ENCODE results near the gene GFM2.
"Not testable (repeated sequence)": the region's sequence is repeated elsewhere in the genome, so short reads cannot be mapped to it uniquely, and the experiment has no call there.

Gene GFM2

DNA sequence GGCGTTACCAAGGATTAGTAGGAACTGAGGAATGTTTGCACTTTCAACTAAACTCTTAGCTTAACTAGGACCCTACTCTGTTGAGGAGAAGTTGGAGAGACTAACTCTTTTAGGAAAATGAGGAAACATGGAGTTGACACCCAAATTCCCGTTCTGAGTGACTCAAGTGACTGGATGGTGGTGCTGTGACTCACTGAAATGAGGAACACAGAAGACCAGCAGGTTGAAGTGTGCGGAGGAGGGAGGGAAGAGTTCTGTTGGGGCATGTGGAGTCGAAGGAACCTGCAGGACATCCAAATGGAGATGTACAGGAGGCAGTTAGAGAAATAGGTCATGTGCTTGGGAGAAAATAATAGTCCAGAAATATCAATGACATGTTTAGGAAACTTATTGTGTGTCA, 73.7 kb downstream of the GFM2 start:
- DNase-seq (ENCODE audit: low read depth), result no peak

DNA sequence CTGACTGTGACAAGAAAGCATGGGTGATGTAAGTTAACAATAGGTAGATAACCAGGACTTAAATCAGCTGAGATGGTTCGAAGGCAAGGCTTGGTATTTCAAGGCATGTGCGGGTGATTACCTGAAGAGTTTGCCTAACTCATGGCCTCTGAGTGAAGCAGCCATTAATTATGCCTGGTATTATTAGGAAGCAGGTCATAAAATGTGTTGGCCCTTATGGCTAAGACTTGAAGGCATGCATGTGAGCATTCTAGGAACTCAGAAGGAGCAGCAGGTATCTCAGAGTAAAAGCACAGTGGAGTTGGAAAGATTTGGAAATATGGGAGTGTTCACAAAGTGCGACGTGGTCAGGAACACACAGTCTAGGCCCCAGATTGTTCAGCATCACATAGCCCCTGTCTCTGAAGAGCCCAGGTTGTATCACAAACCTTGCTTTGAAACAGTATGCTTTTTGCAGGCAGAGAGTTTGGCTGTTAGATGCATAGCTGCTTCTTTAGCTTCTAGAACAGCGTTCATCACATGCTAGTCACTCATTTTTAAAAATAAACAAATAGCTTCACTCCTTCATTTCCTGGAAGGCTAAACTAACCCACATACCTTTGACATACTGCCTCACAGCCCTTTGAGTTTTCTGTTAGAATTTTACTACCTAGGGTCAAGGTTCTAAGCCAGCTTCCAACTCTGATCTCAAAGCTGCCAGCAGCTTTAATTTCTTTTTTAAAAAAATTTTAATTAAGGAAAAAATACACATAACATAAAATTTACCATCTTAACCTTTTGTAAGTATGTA, 79.8 kb downstream of the GFM2 start:
- DNase-seq (ENCODE audit: low read depth), result no peak

DNA sequence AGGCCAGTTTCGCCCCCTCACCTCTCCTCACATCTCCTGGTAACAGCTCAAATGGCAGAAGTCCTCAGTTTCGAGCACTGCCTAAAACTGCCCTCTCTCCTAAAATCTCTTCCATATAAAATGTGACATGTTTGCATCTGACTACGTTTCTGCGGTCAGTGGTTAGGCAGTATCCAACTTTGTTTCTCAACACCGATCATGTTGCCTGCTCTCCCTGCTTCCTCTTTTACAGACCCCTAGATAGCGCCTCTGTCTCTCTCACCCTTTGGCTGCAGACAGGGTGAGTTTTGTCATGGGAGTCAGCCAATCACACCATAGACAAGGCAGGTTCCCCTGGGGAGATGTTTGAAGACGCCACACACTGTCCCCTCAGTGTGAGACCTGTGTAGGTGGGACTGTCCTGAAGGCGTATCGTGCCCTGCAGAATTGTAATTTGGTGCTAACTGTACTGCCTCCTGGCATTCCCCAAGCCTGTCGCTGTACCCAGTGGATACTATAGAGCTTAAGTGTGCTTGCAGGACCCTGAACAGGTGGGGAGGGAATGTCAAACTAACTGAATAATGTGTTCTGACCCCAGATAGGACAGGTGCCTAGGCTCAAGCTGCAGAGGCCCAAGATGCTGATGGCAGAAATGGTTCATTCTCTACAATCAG, 80.8 kb downstream of the GFM2 start:
- DNase-seq (ENCODE audit: low read depth), result no peak

DNA sequence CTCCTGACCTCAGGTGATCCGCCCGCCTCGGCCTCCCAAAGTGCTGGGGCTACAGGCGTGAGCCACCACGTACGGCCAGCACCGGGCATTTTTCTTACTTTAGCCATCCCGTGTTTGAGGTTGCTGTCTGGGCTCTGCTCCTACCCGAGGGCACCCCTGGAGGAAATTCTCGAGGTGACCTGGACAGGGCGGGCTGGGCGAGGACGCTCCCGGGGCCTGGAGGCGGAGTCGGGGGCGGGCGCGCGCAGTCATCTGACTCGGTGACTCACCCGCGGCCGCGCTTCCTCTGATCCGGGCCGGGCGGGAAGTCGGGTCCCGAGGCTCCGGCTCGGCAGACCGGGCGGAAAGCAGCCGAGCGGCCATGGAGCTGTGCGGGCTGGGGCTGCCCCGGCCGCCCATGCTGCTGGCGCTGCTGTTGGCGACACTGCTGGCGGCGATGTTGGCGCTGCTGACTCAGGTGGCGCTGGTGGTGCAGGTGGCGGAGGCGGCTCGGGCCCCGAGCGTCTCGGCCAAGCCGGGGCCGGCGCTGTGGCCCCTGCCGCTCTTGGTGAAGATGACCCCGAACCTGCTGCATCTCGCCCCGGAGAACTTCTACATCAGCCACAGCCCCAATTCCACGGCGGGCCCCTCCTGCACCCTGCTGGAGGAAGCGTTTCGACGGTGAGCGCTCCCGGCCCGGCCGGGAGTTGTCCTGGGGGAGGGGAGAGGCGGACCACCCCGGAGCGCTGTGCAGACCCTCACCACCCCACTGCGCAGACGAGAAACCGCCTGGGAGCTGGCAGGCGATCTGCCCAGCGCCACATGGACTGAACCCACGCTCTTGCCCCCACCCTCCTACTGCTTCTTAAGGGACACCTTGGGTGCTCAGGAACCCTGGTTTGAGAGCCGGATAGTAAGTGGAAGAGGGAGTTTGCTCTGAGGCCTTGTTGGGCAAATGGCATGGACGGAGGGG, 81.7 kb downstream of the GFM2 start, which contains the start of gene HEXB:
HEXB (plus strand) TSS at position 334 of the 952 bp plus-strand sequence; CDS start at position 362, 28 bp downstream.
- DNase-seq (ENCODE audit: low read depth), result peak; percentile 76

DNA sequence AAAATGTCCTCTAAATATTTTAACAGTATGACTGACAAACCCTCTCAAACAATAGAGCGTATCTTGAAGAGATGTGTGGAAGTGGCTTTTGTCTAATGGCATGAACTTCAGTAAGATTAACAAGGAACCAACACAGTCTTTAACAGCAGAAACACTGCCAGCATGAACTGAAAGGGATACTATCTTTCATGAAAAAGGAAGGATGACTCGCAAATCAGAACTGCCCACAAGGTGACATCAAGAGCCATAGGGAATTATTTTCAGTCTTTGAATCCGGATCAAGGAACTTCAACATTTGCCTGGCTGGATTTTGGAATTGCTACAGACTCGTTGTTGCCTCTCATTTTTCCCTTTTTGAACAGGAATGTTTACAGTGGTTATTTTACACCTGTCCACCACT, 87.0 kb downstream of the GFM2 start:
- DNase-seq (ENCODE audit: low read depth), result no peak

DNA sequence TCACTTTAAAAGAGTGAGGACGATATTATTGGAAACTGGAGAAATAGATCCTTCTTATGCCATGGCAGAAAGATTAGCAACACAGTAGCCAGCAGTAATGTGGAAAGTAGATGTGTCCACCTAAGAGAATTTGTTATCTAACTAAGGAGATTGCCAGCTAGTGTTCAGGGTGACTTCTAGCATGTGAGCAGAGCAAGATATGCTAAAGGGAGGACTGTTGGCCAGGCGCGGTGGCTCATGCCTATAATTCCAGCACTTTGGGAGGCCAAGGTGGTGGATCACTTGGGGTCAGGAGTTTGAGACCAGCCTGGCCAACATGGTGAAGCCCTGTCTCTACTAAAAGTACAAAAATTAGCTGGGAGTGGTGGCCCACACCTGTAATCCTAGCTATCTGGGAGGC, 87.6 kb downstream of the GFM2 start:
- not testable (repeated sequence) for DNase-seq (ENCODE audit: low read depth)

DNA sequence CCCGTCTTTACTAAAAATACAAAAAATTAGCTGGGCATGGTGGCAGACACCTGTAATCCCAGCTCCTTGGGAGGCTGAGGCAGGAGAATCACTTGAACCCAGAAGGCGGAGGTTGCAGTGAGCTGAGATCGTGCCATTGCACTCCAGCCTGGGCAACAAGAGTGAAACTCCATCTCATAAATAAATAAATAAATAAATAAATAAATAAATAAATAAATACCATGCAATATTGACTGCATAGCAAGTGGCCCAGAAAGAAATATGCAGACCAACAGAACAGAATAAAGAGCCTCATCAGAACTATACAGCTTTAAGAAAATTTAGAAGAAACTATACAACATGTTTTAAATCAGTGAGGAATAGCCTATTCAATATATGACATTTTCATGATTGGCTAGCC, 88.8 kb downstream of the GFM2 start:
- DNase-seq (ENCODE audit: low read depth), result not testable (repeated sequence)

DNA sequence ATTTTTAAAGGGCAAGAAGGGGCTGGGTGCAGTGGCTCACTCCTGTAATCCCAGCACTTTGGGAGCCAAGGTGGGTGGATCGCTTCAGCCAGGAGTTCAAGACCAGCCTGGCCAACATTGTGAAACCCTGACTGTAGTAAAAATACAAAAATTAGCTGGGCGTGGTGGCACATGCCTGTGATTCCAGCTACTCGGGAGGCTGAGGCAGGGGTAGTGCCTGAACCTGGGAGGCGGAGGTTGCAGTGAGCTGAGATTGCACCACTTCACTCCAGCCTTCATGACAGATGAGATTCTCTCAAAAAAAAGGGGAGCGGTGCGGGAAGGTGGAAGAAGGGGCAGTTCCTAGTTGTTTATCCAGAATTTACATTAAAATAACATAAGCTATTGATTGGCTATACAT, 90.5 kb downstream of the GFM2 start:
- not testable (repeated sequence) for DNase-seq (ENCODE audit: low read depth)

DNA sequence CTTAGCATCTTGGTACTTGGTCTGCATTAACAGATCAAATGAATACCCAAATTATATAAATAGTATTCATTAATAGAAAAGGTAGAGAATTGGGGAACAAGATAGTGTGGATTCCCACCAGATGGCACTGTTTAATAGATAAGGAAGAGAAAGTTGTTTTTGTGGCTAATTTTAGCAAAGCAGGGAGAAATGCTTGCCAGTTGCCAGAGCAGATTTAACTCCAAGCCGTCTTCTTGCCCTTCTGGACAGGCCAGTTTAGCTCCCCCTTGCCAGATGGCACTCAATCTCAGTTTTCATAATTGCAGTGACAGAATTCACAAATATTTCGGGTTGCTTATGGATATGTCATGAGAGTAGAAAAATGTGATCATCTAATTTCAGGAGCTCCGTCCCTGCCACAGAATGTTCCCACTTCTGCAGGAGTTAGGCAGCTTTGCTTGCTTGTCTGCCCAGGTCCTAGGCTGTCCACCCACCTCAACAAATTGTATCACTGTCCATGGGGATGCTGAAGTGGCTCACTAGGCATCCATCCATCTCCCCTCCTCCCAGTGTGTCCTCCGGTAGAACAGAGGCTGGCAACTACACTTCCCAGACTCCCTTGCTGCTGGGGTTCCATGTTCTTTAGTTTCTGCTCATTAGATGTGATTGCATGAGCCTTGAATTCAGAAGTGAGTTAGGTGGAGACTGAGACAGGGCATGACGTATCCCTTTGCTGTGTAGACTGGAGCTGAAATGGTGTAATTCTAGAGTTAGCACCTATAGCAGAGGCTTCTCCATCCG, 93.7 kb downstream of the GFM2 start:
- no peak for DNase-seq (ENCODE audit: low read depth)

DNA sequence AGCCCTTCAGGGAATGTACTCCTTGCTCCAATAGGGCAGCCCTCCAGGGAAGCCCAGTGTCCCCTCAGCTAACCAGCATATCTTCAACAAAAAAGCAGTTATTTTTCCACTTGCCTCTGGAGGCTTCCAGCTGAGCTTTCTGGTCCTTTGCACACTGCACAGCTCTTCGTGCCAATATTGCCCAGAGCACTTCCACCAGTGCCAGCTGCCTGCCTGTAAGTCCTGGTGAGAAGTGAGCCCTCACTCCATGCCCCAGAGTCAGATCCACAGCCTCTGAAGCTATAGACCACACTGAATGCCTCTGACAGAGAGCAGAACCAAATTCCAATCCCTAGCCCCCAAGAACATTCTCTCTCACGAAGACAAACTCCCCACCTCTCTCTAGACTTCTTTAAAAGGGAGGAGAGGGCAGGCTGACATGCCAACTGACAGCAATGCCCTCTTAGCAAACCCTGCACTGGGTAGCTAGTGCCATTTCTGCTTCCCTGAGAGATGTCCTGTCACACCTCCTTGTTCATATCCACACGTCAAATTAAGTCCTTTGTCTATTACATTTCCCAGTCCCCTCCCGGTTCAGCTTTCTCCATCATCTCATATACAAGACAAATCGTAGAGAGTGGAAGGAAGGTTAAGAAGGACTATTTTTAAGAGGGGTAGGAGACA, 94.6 kb downstream of the GFM2 start:
- no peak for DNase-seq (ENCODE audit: low read depth)

Data from stimulated activated CD8-positive, alpha-beta memory T cell treated with anti-CD3 and anti-CD28 coated beads, Interleukin-15, amount 100 ng/mL, for 24 hours (primary cell).